ENCODE measurements around the gene MGRN1. TPM values are rescaled to one million over a fixed set of nuclear protein-coding genes. Genes with fewer than 3 reads are reported as not detected.
A peak's percentile ranks its signal among the peaks of the same experiment; 100 is the strongest.

Gene MGRN1
- total and polyA plus RNA-seq, 2 of the 13 experiments (the other 11 are each of a cell fraction or from before 2014, with no cell fraction given) = 11.9 to 12.6 TPM

DNA sequence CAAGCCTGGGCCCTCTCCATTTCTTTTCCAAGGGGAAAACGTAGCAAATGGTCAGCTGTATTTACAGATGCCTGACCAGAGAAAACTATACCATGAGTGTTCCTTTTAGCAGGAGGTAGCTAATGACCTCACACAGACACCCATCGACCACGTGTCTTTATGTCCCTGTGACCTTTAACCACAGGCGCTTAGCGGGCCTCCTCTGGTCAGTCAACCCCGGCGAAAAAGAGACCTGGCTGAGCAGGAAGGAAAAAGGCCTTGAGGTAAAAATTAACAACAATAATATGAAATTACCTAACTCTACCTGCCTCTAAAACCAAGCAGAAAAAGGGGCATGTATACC lies 77.8 kb downstream of the MGRN1 start:
- peaks cover 26% of the 10 kb centered on the region for H3K4me1 ChIP-seq (ENCODE audit: insufficient read depth, low read length)
- H3K27ac ChIP-seq (ENCODE audit: extremely low read length, insufficient read depth, low read length) = peak overlapping the region; percentile 67
- no peaks in the 10 kb centered on the region for H4K20me1 ChIP-seq (ENCODE audit: insufficient read depth, low read length)
- POLR2A ChIA-PET = interaction anchor here (1.6 kb wide), 1 partner anchor 9 kb away, joined by 8 read pairs; the partner anchor contains the start of gene NUDT16L1
- ATAC-seq (peak; percentile 43), DNase-seq (ENCODE audit: low spot score) (peak; percentile 44), FAIRE-seq (peak; percentile 18)
- H3K79me2 ChIP-seq (ENCODE audit: insufficient read depth, low read length) = no peaks in the 10 kb centered on the region
- H3K36me3 ChIP-seq (replicated peaks in 1 of 2; ENCODE audit: control insufficient read depth in 1 of 2, insufficient read depth in 2 of 2, low read length in 2 of 2) = peaks cover 36 to 65% of the 10 kb centered on the region in 2 experiments
- peak overlapping the region; percentile 11 for H2AFZ ChIP-seq (ENCODE audit: low read length)
- H3K9me3 ChIP-seq (ENCODE audit: low read length) = no peaks in the 10 kb centered on the region
- H3K9ac ChIP-seq (ENCODE audit: insufficient read depth, low read depth, low read length) = peak overlapping the region; percentile 53; the same call in 1 of the 2 replicates
- 35% methylated on average over 7 of the region's 7 CpGs for WGBS (ENCODE audit: low lambda C conversion rate)
- in situ Hi-C loops (cut with HindIII; ENCODE audit: extremely low pct_ligation_motif_present, low pct_unique_long_range_greater_than_20kb) (no loop called here), intact Hi-C loops (cut with micrococcal nuclease; ENCODE audit: unreplicated experiment) (no loop called here)
- peak overlapping the region; percentile 41 for H3K4me2 ChIP-seq (ENCODE audit: low read depth, low read length)
- no TSS peak for BruUV-seq (replicated peaks)
- no peaks in the 10 kb centered on the region for H3K27me3 ChIP-seq (ENCODE audit: control insufficient read depth in 1 of 2, insufficient read depth in 2 of 2, low read length in 2 of 2)
- CTCF ChIA-PET (ENCODE audit: low intra/inter-chr PET ratio, low total read pairs) = no interaction called here
- H3K4me3 ChIP-seq (replicated peaks in 1 of 3; ENCODE audit: insufficient read depth in 1 of 3, low read depth in 2 of 3, low read length in 3 of 3) = no peak overlapping the region
- TF ChIP-seq PLRG1 (conservative IDR thresholded peaks at IDR 0.05) (no peak), RXRA (CRISPR knock-in tag; IDR thresholded peaks at IDR 0.05) (0 out of 2 replicates have a peak, but pooled peaks have one; percentile 5), RFX3 (CRISPR knock-in tag; IDR thresholded peaks at IDR 0.05) (no peak), ZFP90 (CRISPR knock-in tag; IDR thresholded peaks at IDR 0.05; ENCODE audit: borderline replicate concordance) (no peak), SIN3A (IDR thresholded peaks at IDR 0.05; ENCODE audit: borderline replicate concordance, low read depth, low read length) (0 out of 2 replicates have a peak, but pooled peaks have one; percentile 24), ZNF256 (CRISPR knock-in tag; conservative IDR thresholded peaks at IDR 0.05) (no peak), GATAD1 (CRISPR knock-in tag; IDR thresholded peaks at IDR 0.05) (no peak), ZNF235 (CRISPR knock-in tag; IDR thresholded peaks at IDR 0.05; ENCODE audit: borderline replicate concordance) (no peak), ZNF792 (CRISPR knock-in tag; IDR thresholded peaks at IDR 0.05) (no peak), ZBTB1 (CRISPR knock-in tag; IDR thresholded peaks at IDR 0.05; ENCODE audit: borderline replicate concordance) (no peak), BORCS8-MEF2B (CRISPR knock-in tag; IDR thresholded peaks at IDR 0.05) (no peak), ZNF616 (CRISPR knock-in tag; IDR thresholded peaks at IDR 0.05; ENCODE audit: low read depth) (no peak), ZFY (CRISPR knock-in tag; IDR thresholded peaks at IDR 0.05) (peak; percentile 37; the same call in 1 of the 2 replicates), SMARCC2 (IDR thresholded peaks at IDR 0.05) (no peak), SRY (CRISPR knock-in tag; IDR thresholded peaks at IDR 0.05) (no peak), FOXK1 (CRISPR knock-in tag; IDR thresholded peaks at IDR 0.05; ENCODE audit: borderline replicate concordance, low read depth) (no peak)
- TF ChIP-seq, protein P1, sequence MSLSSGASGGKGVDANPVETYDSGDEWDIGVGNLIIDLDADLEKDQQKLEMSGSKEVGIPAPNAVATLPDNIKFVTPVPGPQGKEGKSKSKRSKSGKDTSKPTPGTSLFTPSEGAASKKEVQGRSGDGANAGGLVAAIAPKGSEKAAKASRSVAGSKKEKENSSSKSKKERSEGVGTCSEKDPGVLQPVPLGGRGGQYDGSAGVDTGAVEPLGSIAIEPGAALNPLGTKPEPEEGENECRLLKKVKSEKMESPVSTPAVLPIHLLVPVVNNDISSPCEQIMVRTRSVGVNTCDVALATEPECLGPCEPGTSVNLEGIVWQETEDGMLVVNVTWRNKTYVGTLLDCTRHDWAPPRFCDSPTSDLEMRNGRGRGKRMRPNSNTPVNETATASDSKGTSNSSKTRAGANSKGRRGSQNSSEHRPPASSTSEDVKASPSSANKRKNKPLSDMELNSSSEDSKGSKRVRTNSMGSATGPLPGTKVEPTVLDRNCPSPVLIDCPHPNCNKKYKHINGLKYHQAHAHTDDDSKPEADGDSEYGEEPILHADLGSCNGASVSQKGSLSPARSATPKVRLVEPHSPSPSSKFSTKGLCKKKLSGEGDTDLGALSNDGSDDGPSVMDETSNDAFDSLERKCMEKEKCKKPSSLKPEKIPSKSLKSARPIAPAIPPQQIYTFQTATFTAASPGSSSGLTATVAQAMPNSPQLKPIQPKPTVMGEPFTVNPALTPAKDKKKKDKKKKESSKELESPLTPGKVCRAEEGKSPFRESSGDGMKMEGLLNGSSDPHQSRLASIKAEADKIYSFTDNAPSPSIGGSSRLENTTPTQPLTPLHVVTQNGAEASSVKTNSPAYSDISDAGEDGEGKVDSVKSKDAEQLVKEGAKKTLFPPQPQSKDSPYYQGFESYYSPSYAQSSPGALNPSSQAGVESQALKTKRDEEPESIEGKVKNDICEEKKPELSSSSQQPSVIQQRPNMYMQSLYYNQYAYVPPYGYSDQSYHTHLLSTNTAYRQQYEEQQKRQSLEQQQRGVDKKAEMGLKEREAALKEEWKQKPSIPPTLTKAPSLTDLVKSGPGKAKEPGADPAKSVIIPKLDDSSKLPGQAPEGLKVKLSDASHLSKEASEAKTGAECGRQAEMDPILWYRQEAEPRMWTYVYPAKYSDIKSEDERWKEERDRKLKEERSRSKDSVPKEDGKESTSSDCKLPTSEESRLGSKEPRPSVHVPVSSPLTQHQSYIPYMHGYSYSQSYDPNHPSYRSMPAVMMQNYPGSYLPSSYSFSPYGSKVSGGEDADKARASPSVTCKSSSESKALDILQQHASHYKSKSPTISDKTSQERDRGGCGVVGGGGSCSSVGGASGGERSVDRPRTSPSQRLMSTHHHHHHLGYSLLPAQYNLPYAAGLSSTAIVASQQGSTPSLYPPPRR (CRISPR knock-in tag; IDR thresholded peaks at IDR 0.05; ENCODE audit: borderline replicate concordance) = no peak
- TF ChIP-seq, protein P2, sequence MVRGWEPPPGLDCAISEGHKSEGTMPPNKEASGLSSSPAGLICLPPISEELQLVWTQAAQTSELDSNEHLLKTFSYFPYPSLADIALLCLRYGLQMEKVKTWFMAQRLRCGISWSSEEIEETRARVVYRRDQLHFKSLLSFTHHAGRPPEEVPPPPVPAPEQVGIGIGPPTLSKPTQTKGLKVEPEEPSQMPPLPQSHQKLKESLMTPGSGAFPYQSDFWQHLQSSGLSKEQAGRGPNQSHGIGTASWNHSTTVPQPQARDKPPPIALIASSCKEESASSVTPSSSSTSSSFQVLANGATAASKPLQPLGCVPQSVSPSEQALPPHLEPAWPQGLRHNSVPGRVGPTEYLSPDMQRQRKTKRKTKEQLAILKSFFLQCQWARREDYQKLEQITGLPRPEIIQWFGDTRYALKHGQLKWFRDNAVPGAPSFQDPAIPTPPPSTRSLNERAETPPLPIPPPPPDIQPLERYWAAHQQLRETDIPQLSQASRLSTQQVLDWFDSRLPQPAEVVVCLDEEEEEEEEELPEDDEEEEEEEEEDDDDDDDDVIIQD (CRISPR knock-in tag; IDR thresholded peaks at IDR 0.05; ENCODE audit: low read depth) = no peak
- TF ChIP-seq, protein P3, sequence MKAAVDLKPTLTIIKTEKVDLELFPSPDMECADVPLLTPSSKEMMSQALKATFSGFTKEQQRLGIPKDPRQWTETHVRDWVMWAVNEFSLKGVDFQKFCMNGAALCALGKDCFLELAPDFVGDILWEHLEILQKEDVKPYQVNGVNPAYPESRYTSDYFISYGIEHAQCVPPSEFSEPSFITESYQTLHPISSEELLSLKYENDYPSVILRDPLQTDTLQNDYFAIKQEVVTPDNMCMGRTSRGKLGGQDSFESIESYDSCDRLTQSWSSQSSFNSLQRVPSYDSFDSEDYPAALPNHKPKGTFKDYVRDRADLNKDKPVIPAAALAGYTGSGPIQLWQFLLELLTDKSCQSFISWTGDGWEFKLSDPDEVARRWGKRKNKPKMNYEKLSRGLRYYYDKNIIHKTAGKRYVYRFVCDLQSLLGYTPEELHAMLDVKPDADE (CRISPR knock-in tag; IDR thresholded peaks at IDR 0.05) = no peak

Data from HepG2 (cell line).